HG03378 (cell line): Measurements from ENCODE around the gene FHIT.

ENCODE experiments used
- ATAC-seq: cut with Tn5 transposase; IDR thresholded peaks from one replicate; pipeline ENCODE4 v1.9.1; 2021; ENCODE audit warnings: mild to moderate bottlenecking, moderate library complexity; ENCODE audit not compliant: unreplicated experiment

FHIT gene

DNA sequence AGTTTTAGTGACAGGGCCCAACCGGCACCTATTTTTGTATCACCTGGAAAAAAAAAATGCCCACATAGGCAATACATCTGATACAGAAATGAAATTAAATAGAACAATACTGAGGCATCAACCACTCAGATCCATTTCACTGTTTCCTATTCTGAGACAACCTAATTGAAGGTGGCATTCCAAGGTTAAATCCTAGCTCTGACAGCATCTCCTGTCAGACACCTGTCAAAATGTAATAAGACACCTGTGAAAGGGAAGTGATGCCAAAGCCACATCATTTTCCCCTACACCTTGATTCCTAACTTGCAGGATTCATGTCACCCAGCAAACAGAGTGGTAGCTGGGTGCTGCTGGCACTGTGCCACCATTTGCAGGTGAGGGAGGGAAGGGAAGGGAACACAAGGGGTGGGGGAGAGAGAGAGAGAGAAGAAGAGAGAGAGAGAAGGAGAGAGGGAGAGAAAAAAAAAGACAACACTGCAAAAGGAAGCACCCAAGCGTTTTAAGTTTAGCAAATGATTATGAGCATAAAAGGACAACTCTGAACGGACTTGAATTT, 1156.8 kb downstream of the FHIT start:
- no peak for ATAC-seq

DNA sequence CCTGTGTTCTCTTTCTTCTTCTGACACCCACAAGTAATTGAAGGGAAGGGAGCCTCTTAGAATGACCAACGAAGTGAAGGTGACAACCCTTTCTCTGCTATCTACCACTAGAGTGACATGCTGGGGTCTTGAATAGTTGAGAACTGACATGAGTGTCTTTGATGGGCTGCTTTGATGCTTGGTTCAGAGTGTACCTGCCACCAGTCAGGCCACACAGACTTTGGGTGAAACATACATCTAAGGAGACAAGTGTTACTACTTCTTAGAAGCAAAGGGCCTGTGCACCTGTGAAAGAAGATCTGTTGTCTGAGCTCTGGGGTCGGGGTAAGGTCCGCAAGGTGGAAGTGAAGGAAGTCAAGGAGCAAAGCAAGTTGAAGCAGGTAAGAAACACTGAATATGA, 1160.7 kb downstream of the FHIT start:
- no peak for ATAC-seq

DNA sequence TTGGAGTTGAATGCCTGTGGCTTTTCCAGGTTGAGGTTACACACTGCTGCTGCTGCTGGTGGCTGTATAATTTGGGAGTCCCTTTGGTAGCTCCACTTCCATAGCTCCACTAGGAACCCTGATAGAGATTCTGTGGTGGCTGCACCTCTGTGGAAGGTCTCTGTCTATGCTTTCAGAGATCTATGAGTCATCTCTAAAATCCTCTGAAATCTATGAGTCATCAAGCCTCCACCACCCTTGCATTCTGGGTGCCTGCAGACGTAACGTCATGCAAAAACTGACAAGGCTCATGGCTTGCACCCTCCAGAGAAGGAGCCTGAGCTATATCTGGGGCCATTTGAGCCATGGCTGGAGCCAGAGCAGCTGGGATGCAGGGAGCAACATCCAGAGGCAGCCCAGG, 1164.4 kb downstream of the FHIT start:
- ATAC-seq, result peak; percentile 86

DNA sequence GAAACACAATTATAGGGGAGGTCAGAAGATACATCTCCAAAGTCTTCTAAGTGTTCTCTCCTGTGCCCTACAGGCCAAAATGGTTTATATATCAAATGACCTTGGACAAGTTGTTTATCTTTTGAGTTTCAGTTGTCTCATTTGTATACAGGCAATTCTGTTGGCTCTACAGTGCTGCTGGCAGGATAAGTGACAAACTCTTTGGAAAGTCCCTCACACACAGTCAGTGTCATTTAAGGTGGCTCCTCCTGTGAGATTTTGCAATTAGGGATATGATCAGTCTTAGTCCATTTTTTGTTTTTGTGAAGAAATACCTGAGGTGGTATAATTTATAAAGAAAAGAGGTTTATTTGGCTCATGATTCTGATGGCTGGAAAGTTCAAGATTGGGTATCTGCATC, 1165.6 kb downstream of the FHIT start:
- no peak for ATAC-seq

DNA sequence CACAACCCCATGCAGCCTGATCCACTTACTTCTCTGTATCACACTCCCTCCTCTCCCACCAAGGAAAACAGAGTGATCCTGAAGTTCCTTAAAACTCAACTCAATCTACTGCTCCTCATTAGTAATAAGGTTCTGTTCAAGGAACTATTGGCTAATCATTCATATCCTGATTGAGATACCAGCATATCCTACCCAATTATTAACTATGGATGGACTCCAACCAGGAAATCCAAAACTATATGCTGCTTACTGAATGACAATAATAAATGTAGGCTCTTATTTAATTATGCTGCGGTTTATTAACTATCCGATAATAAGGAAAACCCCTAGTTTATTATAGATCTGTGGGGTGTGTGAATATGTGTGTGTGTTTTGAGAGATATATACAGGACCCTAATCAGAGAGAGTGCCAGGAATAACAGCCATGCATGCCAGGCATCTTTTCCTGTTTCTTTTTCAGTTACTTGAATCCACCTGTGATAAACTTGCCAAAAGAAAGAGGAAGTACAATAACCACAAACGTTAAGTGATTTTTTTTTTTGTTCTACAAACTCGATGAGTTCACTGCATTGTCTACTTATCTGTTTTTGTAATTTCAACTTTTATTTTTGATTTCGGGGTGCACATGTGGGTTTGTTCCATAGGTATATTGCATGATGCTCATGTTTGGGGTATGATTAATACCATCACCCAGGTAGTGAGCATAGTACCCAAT, 1169.7 kb downstream of the FHIT start:
- ATAC-seq, result no peak

DNA sequence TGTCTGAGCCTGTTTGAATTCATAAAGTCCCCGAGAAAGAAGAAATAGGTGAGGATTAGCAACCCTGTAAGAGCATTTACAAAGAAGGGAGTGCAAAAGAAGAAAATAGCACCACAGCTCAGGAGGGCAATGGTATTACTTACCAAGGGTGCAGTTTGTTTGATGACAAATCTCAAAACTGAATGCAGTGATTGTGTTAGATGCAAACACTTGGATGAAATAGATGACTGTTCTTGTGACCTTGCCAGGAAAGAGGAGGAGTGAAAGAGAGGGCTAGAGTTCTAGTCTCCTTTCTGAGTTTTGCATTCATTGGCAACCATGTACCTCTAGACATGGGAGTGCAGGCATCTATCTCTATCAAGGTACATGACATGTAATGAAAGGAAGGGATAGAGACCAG, 1170.6 kb downstream of the FHIT start:
- no peak for ATAC-seq

DNA sequence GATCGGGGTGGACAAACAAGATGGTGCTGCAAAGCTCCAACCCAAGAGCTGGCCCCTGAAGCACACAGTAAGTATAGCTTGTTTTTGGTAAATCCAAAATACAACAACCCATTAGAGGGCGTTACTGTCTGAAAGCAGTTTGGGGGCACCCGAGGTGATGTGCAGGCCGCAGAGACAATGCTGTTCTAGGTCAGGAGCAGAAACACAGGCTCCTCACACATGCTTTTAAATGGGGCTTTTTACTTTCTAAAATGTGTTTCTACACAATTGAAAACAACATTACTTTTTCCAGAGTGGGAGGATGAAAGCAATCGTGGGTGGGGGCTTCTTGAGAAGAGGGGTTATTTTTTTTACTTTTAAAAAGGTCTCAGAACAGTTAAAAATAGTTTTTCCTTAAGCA, 1172.2 kb downstream of the FHIT start:
- no peak for ATAC-seq

DNA sequence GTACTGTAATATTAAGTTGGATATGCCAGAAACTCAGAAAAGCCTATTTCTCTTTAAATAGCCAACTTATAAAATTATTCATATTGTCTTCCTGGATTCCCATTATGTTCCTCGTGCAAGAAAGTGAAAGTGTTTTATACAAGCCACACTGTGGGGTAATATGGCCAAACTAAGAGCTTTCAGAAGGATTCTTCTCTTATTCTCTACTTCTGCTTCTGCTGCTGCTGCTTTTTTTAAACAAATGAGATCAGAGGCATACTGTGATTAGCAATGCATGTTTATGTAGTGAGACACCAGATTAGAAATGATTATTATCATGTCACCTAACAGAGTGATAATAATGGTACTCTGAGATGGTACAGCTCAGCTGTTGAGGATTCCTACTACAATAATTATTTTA, 1174.9 kb downstream of the FHIT start:
- no peak for ATAC-seq

DNA sequence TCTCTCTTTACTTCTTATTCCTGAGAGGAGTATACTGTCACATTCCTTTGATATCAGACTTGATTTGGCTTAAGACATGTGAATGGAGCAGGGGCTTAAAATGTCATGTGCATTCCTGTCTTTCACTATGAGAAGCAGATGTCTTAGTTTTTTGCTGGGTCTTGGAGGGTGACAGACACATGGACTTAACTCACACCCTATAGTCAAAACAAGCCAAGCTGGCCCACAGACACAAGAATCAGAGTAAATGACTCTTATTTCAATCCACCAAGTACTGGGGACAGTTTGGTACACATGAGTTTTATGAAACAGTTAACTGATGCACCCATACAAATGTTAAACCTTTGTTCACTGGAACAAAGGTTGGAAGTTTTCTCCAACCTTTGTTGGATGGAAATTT, 1177.3 kb downstream of the FHIT start:
- no peak for ATAC-seq

GRCh38 chr3:60073228-60073627, 1178.0 kb downstream of the FHIT start:
- no peak for ATAC-seq

- no peak for ATAC-seq
These were observed 1180.9 kb downstream of the FHIT start for GRCh38 chr3:60070366-60070765.

DNA sequence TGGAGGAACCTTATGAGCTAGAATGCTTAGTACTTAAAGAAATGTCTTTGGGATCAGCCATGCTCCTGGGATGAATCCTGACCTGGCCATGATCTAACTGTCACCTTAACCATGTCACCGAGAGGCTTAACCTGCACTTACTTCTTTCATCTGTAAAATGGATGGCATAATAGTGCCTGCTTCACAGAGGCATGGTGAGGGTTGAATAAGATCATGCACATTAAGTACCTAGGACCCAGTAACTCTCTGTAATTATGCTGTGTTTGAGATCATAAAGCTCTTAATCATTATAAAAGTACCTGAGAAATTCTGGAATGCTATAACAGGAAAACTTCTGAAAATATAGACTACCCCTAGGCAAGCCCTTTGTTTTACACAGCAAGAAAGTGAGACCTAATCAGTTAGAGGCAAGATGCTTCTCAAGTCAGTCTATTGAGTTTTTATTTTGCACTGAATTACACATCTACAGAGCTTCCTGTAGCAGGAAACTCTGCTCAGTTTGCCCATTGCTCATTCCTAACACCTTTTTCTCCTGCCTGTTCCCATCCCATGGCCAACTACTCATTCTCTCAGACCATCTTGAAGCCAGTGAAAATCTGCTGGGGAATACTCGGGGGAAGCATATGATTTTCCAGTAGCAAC, 1185.9 kb downstream of the FHIT start:
- ATAC-seq, result no peak

- ATAC-seq, result no peak
These were observed 1186.8 kb downstream of the FHIT start for GRCh38 chr3:60064210-60065178.

- no peak for ATAC-seq
These were observed 1194.8 kb downstream of the FHIT start for GRCh38 chr3:60056404-60056803.

GRCh38 chr3:60055765-60056164, 1195.5 kb downstream of the FHIT start:
- no peak for ATAC-seq

DNA sequence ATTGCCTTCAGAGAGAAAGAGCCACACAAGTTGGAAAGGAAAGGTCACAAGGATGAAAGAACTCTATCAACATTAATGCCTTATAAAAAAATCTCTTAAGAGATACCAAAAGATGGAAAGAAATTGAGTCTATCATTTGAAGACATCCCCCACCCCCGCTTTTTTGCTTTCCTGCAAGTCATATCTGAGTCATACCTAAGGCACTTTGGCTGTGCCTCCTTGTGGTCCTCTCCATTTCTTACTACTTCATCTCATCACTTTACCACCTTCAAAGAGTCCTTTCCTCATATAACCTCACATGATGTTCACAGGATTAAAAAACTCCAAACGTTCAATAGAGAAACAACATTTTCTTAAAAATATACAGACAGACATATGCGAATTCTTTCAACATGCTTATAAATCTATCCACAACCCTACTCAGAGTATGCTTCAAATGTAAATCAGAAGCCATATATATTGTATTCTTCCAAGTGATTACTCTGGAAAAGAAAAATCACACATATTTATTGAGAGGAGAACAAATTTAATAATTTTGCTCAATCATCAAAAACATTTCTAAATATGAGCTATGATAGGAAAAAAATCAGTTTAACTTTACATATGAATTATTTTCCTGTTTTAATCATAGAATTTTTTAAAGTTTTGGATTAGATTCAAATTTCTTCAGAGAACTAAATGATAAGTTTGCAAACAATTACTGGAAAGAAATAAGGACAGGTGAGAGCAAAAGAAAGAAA, 1197.6 kb downstream of the FHIT start:
- no peak for ATAC-seq

GRCh38 chr3:60048447-60048848, 1202.8 kb downstream of the FHIT start:
- no peak for ATAC-seq

GRCh38 chr3:60047426-60048200, 1203.6 kb downstream of the FHIT start:
- no peak for ATAC-seq

DNA sequence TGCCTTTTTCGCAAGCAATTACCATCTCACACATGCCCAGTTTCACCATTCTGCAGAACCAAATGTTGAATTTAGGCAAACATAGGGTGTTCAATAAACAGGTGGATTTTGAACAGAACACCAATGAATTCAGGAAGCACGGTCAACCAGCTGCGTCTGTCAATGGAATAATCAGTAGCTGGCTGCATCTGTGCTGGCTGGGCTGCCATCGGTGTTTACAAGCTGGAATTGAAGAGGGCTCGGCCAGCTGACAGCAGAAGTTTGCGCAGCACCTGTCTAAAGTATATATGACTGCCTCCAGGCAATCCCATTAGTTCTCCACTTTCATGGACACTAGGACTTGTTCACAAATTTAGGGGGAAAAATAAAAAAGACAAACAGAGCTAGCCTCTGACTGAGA, 1205.0 kb downstream of the FHIT start:
- ATAC-seq, result no peak

DNA sequence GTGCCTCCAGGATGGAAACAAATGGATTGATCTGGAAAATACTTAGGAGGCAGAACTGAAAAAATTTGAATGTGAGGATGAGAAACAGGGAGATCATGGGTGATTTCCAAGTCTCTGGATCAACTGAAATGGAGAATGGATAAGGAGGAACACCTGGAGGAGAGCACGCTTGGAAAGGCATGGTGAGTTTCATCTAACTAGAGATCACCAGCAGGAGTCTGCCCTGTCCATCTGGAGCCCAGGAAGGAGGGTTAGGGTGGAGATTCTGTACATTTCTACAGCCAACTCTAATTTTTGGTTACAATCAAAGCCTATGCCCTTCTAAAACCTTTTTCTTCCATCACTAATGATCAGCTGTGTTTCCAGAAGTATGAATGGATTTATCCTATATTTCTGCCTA, 1205.6 kb downstream of the FHIT start:
- no peak for ATAC-seq
